ENCODE measurements around the gene SLC2A13.

DNA sequence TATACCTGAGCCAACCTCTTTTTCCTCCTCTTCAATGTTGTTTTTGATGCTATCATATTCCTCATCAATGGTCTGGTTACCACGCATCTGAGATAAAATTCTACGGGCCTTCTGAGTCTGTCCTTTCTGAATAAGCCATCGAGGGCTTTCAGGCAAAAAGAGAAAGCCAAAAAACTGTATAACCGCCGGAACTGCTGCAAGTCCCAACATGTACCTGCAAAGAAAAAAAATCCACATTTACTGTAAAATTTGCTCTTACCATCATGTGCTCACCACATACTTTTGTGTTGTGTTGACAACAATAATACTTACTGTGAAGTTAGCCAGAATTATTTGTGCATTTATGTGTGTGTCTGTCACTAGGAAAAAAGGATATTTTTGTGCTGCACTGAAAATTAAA, 77.6 kb downstream of the SLC2A13 start:
- TF ChIP-seq POLR2AphosphoS5 (IDR thresholded peaks at IDR 0.05) (no peak), POLR2A (IDR thresholded peaks at IDR 0.05) (no peak)
- TF ChIP-seq, protein P1, sequence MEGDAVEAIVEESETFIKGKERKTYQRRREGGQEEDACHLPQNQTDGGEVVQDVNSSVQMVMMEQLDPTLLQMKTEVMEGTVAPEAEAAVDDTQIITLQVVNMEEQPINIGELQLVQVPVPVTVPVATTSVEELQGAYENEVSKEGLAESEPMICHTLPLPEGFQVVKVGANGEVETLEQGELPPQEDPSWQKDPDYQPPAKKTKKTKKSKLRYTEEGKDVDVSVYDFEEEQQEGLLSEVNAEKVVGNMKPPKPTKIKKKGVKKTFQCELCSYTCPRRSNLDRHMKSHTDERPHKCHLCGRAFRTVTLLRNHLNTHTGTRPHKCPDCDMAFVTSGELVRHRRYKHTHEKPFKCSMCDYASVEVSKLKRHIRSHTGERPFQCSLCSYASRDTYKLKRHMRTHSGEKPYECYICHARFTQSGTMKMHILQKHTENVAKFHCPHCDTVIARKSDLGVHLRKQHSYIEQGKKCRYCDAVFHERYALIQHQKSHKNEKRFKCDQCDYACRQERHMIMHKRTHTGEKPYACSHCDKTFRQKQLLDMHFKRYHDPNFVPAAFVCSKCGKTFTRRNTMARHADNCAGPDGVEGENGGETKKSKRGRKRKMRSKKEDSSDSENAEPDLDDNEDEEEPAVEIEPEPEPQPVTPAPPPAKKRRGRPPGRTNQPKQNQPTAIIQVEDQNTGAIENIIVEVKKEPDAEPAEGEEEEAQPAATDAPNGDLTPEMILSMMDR (IDR thresholded peaks at IDR 0.05 in 8 of 11, conservative IDR thresholded peaks at IDR 0.05 in 3 of 11) = no peak
